ENCODE data around the gene DNASE1L1. TPM values are rescaled to one million over a fixed set of nuclear protein-coding genes. Genes with fewer than 3 reads are reported as not detected.

The DNASE1L1 gene
- total RNA-seq, 4 donors from 2014 or later = 15.9 to 156 (median 36.9) TPM

- peaks cover 0 to 5% (median under 1%) of the 10 kb centered on the region in 4 donors for H3K4me1 ChIP-seq
- H3K9me3 ChIP-seq = no peaks in the 10 kb centered on the region
- no peak for DNase-seq
- in situ Hi-C loops (cut with MboI; ENCODE audit: low pct_ligation_motif_present in 1 of 4, low pct_unique_long_range_greater_than_20kb in 1 of 4, low sequenced_read_pairs in 3 of 4) = no loop called here
- TF ChIP-seq EP300 (IDR thresholded peaks at IDR 0.05; ENCODE audit: low read depth) = no peak
- no peak for TF ChIP-seq POLR2A (IDR thresholded peaks at IDR 0.05)
- TF ChIP-seq CTCF (IDR thresholded peaks at IDR 0.05) = no peak
- no peak for TF ChIP-seq POLR2AphosphoS5 (IDR thresholded peaks at IDR 0.05)
- intact Hi-C loops (cut with DNase I; ENCODE audit: low total_unique reads) = loop anchor here (5.0 kb wide), 1 partner anchor 43 kb away; the partner anchor contains the start of gene DNASE1L1
- no peaks in the 10 kb centered on the region for H3K36me3 ChIP-seq
- no peaks in the 10 kb centered on the region for H3K27me3 ChIP-seq
- WGBS, 2 donors (ENCODE audit: low coverage in 1 of 2) = 89% methylated on average over 17 of the region's 17 CpGs; no CpG with 5 or more reads in 1 of the 2 donors
- no peak overlapping the region for H3K4me3 ChIP-seq
- no peak overlapping the region for H3K27ac ChIP-seq
Observed at GRCh38 chrX:154450312-154450711, 41.3 kb upstream of the DNASE1L1 start.

GRCh38 chrX:154449618-154450017 lies 40.6 kb upstream of the DNASE1L1 start:
- Histone ChIP-seq H3K27ac (no peak overlapping the region), H3K4me3 (no peak overlapping the region), H3K9me3 (no peaks in the 10 kb centered on the region), H3K36me3 (no peaks in the 10 kb centered on the region), H3K27me3 (no peaks in the 10 kb centered on the region), H3K4me1 (peaks cover 0 to 12% (median 7%) of the 10 kb centered on the region in 4 donors)
- 91% methylated on average over 18 of the region's 18 CpGs; no CpG with 5 or more reads in 1 of the 2 donors for WGBS, 2 donors (ENCODE audit: low coverage in 1 of 2)
- in situ Hi-C loops (cut with MboI; ENCODE audit: low pct_ligation_motif_present in 1 of 4, low pct_unique_long_range_greater_than_20kb in 1 of 4, low sequenced_read_pairs in 3 of 4) = no loop called here
- TF ChIP-seq EP300 (IDR thresholded peaks at IDR 0.05; ENCODE audit: low read depth) (no peak), POLR2A (IDR thresholded peaks at IDR 0.05) (no peak)
- no peak for DNase-seq
- intact Hi-C loops (cut with DNase I; ENCODE audit: low total_unique reads) = loop anchor here (5.0 kb wide), 1 partner anchor 42 kb away; the partner anchor contains the start of gene DNASE1L1

GRCh38 chrX:154448484-154448883 lies 39.4 kb upstream of the DNASE1L1 start:
- in situ Hi-C loops (cut with MboI; ENCODE audit: low pct_ligation_motif_present in 1 of 4, low pct_unique_long_range_greater_than_20kb in 1 of 4, low sequenced_read_pairs in 3 of 4) = no loop called here
- no peaks in the 10 kb centered on the region for H3K36me3 ChIP-seq
- WGBS, 2 donors (ENCODE audit: low coverage in 1 of 2) = 90 to 100% methylated on average over 3 to 14 of the region's 14 CpGs
- H3K27ac ChIP-seq = no peak overlapping the region
- H3K4me1 ChIP-seq = peaks cover 0 to 16% (median 8%) of the 10 kb centered on the region in 4 donors
- no peaks in the 10 kb centered on the region for H3K27me3 ChIP-seq
- no peak for DNase-seq
- intact Hi-C loops (cut with DNase I; ENCODE audit: low total_unique reads) = no loop called here
- no peak overlapping the region for H3K4me3 ChIP-seq
- H3K9me3 ChIP-seq = no peaks in the 10 kb centered on the region
- TF ChIP-seq CTCF (IDR thresholded peaks at IDR 0.05) (no peak), POLR2A (IDR thresholded peaks at IDR 0.05) (no peak), POLR2AphosphoS5 (IDR thresholded peaks at IDR 0.05) (no peak), EP300 (IDR thresholded peaks at IDR 0.05; ENCODE audit: low read depth) (no peak)

- TF ChIP-seq CTCF (IDR thresholded peaks at IDR 0.05) (no peak), EP300 (IDR thresholded peaks at IDR 0.05; ENCODE audit: low read depth) (no peak), POLR2A (IDR thresholded peaks at IDR 0.05) (no peak), POLR2AphosphoS5 (IDR thresholded peaks at IDR 0.05) (no peak)
- intact Hi-C loops (cut with DNase I; ENCODE audit: low total_unique reads) (no loop called here), in situ Hi-C loops (cut with MboI; ENCODE audit: low pct_ligation_motif_present in 1 of 4, low pct_unique_long_range_greater_than_20kb in 1 of 4, low sequenced_read_pairs in 3 of 4) (no loop called here)
- WGBS, 2 donors (ENCODE audit: low coverage in 1 of 2) = 92% methylated on average over 12 of the region's 12 CpGs; no CpG with 5 or more reads in 1 of the 2 donors
- DNase-seq = no peak
- no peaks in the 10 kb centered on the region for H3K9me3 ChIP-seq
- H3K27ac ChIP-seq = no peak overlapping the region
- H3K27me3 ChIP-seq = no peaks in the 10 kb centered on the region
- H3K4me3 ChIP-seq = no peak overlapping the region
- no peaks in the 10 kb centered on the region for H3K36me3 ChIP-seq
- peaks cover 0 to 17% (median 8%) of the 10 kb centered on the region in 4 donors for H3K4me1 ChIP-seq
Observed at GRCh38 chrX:154446430-154446829, 37.4 kb upstream of the DNASE1L1 start.

GRCh38 chrX:154445776-154446175 lies 36.7 kb upstream of the DNASE1L1 start:
- in situ Hi-C loops (cut with MboI; ENCODE audit: low pct_ligation_motif_present in 1 of 4, low pct_unique_long_range_greater_than_20kb in 1 of 4, low sequenced_read_pairs in 3 of 4) (no loop called here), intact Hi-C loops (cut with DNase I; ENCODE audit: low total_unique reads) (no loop called here)
- 91% methylated on average over 16 of the region's 16 CpGs; no CpG with 5 or more reads in 1 of the 2 donors for WGBS, 2 donors (ENCODE audit: low coverage in 1 of 2)
- TF ChIP-seq CTCF (IDR thresholded peaks at IDR 0.05) = no peak
- TF ChIP-seq EP300 (IDR thresholded peaks at IDR 0.05; ENCODE audit: low read depth) = no peak
- no peak for TF ChIP-seq POLR2A (IDR thresholded peaks at IDR 0.05)
- TF ChIP-seq POLR2AphosphoS5 (IDR thresholded peaks at IDR 0.05) = no peak
- no peak for DNase-seq
- Histone ChIP-seq H3K27me3 (no peaks in the 10 kb centered on the region), H3K9me3 (no peaks in the 10 kb centered on the region), H3K36me3 (no peaks in the 10 kb centered on the region), H3K4me1 (peaks cover 0 to 17% (median 8%) of the 10 kb centered on the region in 4 donors), H3K4me3 (no peak overlapping the region), H3K27ac (no peak overlapping the region)

Data from transverse colon (tissue), 4 donors.